MM.1S (cell line): Measurements from ENCODE around the gene OSBPL10.

Experiments used
- EZH2 ChIP-seq: fragments of 300-600 bp; sonication (generic); optimal IDR thresholded peaks from 2 replicates; pipeline ENCODE3; 2017; ENCODE audit warnings: low read depth, mild to moderate bottlenecking, antibody characterized with exemption, low read length, mixed read lengths
- TF ChIP-seq, protein P1 (sequence below): fragments of 300-600 bp; sonication (generic); IDR thresholded peaks from 2 replicates; pipeline ENCODE4 v1.5.1; 2016; ENCODE audit warnings: antibody characterized with exemption, low read length, mixed read lengths

DNA sequence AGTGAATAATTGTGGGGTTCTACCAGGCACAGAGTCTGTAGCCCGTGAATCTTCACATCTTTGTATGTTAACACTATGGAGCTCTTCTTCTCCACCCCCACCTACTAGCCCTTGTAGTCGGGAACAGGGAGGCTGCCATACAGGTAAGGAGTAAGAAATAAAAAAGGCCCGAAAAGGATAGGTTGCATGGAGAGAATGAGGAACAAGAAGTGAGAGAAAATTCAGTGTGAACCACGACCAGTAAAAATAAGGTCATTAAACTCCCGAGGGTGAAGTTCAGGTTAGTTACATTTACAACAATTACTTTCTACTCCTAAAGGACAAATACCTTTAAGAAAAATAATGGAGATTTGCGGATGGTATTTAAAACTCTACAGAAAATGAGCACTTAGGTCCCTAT, 53.3 kb downstream of the OSBPL10 start:
- TF ChIP-seq, protein P1, sequence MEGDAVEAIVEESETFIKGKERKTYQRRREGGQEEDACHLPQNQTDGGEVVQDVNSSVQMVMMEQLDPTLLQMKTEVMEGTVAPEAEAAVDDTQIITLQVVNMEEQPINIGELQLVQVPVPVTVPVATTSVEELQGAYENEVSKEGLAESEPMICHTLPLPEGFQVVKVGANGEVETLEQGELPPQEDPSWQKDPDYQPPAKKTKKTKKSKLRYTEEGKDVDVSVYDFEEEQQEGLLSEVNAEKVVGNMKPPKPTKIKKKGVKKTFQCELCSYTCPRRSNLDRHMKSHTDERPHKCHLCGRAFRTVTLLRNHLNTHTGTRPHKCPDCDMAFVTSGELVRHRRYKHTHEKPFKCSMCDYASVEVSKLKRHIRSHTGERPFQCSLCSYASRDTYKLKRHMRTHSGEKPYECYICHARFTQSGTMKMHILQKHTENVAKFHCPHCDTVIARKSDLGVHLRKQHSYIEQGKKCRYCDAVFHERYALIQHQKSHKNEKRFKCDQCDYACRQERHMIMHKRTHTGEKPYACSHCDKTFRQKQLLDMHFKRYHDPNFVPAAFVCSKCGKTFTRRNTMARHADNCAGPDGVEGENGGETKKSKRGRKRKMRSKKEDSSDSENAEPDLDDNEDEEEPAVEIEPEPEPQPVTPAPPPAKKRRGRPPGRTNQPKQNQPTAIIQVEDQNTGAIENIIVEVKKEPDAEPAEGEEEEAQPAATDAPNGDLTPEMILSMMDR, result no peak
- TF ChIP-seq EZH2, result no peak
